HG03066 (cell line): Measurements from ENCODE around the gene SKI.
"Not testable (repeated sequence)": the region's sequence is repeated elsewhere in the genome, so short reads cannot be mapped to it uniquely, and the experiment has no call there.

Experiments used
- ATAC-seq: cut with Tn5 transposase; IDR thresholded peaks from one replicate; pipeline ENCODE4 v1.9.1; 2021; ENCODE audit warnings: low read depth; ENCODE audit not compliant: unreplicated experiment

Gene SKI

DNA sequence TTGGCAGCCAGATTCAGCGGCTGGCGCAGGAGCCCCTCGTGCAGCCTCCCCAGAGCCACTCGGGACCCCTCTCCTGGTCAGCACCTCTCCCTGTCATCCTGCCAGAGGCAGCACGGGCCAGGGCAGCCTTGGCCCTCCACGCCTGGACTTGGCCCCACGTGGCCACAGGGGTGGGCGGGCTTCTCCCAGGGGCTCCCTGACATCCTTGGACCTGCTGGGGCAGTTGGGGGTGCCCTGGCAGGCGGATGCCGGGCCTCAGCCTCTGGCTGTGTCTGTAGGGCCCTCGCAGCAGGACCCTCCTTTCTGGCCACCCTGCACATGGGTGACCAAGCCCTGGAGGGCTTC lies 103.1 kb downstream of the SKI start:
- no peak for ATAC-seq

DNA sequence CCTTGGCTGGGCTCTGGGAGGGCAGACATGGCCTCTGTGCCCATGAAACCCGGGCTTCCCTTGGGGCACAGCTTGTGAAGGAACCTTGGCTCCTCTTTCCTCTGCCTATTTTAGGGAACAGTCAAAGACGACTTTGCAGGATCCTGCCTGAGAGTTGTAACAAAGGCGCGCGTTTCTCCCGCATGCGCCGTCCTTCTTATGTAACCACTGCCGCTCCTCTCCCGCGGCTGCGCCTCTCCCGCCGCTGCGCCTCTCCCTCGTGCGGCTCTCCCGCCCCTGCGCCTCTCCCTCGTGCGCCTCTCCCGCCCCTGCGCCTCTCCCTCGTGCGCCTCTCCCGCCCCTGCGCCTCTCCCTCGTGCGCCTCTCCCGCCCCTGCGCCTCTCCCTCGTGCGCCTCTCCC lies 103.5 kb downstream of the SKI start:
- ATAC-seq = not testable (repeated sequence)

DNA sequence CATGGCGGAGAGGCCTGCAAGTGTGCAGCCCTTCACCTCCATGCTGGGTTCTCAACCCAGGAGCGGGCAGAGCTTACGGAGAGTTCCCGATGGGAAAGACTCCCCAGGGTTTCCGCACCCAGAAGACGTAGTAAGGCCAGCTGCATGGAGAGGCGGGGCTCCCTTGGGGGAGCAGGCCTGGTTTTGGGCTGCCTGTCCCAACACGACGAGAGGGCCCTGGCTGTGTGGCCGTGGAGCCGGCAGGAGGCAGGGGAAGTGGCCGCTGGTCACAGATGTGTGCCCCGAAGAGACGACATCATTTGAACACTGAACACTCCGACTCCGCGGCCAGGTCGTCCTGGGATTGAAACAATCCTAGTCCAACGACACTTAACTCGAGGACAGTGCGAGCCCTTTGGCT lies 106.2 kb downstream of the SKI start:
- ATAC-seq = no peak

DNA sequence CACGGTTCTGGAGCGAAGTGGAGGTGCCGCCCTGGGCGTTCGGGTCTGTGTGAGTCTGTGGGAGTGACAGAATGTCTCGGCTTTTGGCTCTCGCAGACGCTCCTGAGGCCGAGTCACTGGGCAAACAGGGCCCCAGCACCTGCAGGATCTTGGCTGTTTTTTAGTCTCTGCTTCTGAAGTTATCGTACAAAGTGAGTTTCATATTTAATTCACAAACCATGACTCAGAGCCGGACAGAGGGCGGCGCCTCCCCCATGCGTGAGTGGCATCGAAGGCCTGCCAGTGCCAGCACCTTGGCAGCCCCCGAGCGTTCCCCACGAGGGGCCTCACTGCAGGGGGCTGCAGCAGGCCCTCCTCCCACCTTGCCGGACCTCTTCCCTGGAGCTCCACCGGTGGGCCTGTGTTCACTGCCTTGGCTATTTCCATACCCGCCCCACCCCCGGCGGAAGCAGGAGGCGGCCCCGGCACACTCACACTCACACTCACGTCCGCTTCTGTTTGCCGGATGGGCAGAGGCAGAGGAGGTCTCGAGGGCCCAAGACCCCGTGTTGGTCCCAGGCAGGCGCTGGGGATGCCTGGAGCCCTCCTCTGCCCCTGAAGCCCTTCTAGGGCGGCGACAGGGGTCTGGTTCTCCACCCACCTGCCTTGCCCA lies 106.9 kb downstream of the SKI start:
- no peak for ATAC-seq

DNA sequence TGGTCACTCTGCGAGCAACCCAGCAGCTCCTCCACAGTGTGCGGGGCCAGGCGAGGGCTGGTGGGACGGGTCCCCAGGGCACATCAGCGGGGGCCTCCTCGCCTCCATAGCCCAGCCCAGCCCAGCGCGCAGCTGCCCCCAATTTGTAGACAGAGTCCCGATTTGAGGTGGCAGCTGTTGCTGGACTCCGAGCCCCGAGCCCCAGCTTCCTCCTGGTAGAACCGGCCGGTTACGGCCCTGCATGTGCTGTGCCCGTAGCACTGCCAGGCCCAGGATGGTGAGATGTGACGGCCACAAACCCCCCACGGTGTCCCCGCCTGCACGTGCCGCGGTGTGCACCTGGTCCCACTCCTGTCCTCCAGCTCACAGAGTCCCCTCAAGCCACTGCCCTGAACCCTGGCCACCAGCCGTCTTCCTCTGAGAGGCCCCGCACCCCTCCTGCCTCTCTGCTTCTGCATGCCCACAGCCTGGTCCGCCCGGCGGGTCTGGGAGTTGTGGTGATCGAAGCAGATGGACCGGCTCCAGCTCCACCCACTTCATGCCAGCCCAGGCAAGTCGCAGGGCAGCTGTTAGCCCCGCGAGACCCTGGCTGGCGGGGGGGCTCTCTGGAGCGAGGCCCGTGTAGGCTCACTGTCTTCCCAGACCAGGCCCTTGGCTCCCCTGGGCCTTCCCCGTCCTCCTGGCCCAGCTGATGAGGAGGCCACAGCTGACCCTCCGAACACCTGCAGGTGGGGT lies 107.8 kb downstream of the SKI start:
- no peak for ATAC-seq

DNA sequence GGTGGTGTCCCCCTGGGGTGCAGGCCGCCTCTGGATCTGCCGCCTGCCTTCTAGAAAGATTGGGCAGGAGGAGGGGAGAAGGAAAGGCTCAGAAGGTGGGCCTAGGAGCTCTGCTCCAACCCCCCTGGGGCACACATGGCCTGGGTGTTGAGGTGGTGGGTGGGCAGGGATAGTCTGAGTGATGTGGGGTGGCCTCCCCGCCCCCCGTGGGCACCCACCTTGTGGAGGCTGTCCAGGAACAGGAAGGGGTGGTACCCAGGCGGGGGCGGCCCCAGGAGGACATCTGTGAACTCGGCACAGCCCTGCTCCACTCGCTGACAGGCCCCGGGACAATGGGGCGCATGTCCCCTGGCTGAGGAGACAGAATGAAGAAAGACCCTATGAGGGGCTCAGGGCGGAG lies 108.4 kb downstream of the SKI start:
- ATAC-seq = no peak

DNA sequence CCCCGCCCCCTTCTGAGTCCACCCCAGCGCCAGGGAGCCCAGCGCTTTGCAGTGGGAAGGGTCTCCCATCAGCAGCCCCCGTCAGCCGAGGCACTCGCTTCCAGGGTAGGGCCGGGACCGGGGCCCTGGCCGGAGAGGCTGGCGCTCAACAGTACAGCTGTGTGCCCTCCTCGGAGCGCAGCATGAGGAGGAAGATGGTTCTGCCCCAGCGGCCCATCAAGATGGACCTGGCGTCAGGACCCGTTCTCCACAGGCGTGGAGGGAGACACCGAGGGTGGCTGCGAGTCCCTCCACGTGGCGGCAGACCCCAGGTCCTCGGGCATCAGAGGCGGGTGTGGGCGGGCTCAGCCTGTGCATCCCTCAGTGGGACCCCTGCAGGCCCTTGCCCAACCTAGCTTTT lies 109.0 kb downstream of the SKI start:
- no peak for ATAC-seq

DNA sequence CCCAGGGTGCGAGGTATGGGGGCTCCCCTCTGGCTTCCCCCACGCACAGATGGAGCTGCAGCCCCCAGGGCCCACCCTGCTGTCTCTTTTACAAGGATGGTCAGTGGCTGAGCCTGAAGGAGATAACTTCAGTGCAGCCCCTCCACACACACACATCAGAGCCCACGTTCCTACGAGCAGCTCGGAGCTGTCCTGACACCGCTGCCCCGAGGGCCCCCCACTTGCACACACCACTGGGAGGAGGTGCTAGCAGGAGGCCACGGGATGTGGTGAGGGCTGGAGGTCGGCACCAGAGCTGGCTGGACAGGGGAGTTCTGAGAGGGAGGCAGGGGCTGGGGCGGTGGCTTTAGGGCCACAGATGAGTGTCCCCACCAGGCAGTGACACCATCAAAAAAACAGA lies 109.4 kb downstream of the SKI start:
- ATAC-seq = no peak

DNA sequence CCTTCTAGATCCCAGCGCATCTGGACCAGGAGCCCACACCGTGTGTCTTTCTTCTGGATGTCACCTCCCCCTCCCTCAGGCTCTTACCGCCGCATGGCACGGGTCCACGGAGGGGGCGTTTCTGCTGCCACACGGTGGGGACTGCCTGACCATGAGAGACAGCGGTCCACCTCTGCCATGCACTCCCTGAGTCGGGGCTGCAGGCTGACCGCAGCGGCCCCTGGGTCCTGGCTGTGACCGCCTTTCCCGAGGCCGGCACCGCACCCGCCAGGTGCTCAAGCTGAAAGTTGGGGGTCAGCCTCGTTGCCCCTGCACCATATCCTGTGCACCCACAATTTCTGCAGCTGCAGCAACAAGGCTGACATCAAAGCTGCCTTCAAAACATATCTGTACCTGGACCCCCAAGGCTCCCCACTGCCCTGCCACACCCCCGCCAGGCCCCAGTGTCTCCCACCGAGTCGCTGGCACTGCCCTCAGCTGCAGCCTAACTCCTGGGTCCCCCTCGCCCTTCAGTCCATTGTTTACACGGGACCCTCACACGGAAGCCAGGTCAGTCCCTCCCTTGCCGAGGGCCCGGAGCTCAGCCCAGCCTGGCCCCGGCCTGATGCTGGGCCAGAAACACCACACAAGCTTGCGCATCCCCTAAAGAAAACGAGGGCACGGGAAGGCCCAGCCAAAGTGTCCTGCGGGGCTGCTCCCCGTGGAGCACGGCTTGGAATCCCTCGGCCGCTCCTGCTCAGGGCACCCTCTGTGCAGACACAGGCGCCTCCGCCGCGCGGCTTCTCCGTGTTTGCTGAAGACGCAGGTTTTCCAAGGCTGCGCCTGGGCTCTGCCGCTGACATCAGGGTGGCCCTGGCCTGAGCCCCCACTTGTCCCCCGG lies 111.3 kb downstream of the SKI start:
- no peak for ATAC-seq

DNA sequence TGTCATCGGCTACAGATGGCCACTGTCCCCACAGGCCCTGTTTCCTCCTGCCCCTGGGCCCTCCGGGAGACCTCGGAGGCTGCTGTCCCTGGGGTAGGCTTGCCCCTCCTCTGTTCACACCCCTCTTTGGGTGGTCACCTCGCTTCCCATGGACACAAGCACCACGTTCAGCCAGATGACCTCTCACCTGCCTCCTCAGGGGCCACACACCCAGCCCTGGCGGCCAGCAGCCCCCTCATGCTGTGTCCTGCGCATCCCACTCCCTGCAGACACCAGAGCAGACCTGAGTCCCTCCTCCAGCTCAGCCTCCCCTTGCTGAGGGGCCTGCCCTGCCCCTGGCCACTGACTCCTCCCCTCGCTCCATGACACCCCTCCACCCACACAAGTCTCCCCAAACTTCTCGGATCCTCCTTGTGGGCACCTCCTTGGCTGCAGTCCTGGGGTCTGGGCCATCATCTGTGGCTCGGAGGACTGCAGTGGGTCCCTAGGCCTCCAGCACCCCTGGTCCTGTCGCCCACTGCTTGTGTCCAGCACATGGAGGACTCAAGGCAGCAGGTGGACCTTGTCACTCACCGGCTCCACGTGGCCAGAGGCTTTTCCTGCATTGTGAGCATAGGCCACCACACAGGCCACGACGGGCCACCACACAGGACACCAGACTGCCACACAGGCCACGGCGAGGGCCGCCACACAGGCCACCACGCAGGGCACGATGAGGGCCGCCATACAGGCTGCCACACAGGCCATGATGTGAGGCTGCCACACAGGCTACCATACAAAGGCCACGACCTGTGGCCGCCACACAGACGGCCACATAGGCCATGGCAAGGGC lies 112.2 kb downstream of the SKI start:
- ATAC-seq = no peak

DNA sequence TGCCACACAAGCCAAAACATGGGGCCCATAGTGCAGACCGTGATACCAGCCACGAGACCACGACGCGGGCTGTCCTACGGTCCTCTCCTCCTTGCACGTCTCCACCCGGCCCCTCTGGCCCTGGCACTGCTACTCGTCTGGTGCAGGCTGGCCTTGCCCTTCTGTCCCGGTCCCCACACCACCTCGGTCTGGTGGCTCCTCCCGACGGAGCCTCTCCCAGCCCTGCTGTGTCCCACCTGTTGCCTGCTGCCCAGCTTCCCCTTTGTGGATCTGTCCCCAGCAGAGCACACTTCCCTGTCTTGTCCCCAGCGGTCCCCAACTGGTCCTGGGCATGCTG lies 112.8 kb downstream of the SKI start:
- ATAC-seq = no peak

DNA sequence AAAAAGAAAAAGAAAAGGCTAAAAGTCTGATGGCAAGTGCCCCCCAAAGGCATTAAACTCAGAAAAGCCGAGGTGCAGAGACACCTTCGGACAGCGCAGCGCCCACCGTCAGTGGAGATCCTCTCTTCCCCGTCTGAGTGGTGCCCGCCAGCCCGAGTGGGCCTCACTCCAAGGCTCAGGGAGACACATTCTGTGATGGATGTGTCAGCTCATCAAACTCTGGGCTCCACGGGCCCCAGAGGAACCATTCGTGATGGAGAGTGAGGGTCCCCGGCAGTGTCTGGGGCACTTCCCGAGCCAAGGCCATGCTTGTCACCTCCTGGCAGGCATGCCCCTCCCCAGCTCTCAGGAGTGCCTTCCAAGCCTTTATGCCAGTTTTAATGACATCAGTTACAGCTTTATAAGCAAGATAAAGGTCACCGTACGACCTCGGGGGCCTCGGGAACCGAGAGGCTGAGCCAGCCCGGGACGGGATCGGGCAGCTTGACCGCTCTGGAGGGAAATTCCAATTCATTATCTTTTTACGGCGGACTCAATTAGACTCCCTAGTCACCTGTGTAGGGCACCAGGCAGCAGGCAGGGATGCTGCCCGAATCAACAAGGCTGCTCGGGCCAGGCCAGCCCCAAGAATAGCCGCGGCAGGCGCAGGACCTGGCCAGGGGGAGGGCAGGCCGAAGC lies 113.7 kb downstream of the SKI start:
- ATAC-seq = no peak

DNA sequence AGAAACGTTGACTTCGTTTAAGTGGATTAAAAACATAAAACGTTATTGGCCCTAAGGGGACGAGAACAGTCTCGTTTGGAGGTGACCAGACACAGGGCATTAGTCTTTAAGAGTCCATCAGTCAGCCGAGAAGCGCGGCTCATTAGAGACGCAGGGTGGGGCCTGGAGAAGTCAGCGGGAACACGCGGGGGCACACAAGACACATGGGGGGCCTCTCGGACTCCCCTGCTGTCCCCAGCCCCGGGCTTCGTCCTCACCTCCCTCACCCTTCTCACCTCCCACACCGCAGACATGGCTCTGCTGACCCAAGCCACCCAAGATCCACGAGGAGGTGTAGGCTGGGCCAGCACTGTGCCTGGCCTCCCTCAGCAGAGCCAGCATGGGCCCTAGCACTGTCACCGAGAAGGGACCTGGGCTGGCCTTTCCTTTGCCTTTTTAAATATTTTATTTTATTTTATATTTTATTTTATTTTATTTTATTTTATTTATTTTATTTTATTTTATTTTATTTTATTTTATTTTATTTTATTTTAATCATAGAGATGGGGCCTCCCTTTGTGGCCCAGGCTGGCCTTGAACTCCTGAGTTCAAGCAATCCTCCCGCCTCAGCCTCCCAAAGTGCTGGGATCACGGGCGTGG lies 114.4 kb downstream of the SKI start:
- ATAC-seq = no peak

DNA sequence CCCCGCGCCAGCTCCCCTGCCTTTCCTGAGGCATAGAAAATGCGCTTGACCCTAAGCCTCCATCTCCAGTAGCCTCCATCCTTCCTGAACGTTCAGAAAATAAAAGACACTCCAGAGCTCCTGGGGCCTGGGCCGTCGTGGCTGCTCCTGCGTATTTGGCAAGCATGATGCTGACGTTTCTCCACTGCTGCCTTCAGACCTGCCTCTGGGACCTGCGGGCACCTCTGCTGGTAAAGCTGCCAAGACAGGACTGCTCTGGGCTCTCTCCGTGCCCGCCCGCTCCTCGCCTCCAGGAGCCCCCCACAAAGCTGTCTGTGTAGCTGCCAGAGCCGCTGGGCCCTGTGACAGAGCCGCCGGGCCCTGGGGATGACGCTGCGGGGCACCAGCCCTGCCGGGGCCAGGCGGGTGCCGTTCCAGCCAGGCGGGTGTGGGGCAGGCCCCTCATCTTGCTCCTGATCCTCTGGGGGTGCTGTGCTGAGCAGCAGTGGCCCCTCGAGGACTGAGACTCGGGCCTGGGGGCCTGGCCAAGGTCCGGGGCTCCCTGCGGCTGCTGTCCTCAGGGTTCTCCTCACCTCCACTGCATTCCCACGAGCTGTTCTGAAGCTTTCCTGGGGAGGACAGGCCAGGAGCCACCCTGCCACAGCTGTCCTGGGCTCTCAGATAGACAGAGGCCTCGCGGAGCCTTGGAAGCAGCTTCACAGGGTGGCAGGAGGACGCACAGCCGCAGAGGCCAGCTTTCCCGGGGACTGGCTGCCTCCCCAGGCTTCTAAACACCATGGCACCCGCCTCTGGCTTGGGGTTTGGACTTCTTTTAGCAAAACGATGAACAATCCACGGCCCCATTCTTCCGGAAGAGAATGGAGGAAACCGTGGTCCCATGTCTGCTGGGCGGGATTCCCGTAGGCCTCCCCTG lies 115.2 kb downstream of the SKI start:
- no peak for ATAC-seq

DNA sequence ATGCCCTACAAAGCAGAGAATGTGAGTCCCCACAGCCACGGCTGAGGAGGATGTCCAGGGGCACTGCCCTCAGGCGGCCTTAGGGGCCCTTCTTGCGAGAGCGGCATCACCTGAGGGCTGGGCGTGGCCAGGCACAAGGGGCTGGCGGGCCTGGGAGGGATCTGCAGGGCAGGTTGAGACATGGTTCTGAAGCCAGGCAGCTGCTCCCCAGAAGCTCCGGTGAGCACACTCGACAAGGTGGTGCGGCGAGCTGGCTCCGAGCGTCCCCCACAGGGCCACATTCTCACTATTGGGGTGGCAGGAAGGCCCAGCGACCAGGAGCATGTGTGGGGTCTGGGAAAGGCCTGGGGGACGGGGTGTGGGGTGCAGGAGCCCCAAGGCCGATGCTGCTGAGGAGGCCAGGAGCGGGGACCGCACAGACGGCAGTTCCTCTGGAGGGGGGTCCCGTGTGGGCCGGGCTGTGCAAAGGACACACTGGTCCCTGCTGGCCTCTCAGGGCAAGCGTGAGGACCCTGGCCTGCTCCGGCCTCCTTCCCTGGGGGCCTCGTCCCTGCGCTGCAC lies 116.1 kb downstream of the SKI start:
- ATAC-seq = no peak

DNA sequence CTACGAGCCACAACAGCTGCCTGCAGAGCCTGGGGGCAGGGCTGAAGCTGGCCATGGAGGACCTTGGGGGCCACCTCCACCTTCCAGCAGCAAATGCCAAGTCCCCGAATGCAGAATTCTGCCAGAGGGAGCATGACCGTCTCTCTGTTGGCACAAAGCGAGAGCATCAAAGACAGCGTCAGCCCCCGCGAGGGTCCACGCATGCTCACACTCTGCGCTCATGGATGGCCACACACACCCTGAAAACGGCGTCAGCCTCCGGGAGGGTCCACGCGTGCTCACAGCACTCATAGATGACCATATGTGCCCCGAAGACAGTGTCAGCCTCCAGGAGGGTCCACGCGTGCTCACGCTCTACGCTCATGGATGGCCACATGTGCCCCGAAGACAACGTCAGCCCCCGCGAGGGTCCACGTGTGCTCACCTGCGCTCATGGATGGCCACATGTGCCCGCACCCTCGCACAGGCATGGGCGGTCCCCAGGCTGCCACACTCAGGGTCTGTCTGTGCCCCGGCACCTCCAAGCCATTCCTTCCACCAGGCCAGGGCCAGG lies 116.7 kb downstream of the SKI start:
- no peak for ATAC-seq

DNA sequence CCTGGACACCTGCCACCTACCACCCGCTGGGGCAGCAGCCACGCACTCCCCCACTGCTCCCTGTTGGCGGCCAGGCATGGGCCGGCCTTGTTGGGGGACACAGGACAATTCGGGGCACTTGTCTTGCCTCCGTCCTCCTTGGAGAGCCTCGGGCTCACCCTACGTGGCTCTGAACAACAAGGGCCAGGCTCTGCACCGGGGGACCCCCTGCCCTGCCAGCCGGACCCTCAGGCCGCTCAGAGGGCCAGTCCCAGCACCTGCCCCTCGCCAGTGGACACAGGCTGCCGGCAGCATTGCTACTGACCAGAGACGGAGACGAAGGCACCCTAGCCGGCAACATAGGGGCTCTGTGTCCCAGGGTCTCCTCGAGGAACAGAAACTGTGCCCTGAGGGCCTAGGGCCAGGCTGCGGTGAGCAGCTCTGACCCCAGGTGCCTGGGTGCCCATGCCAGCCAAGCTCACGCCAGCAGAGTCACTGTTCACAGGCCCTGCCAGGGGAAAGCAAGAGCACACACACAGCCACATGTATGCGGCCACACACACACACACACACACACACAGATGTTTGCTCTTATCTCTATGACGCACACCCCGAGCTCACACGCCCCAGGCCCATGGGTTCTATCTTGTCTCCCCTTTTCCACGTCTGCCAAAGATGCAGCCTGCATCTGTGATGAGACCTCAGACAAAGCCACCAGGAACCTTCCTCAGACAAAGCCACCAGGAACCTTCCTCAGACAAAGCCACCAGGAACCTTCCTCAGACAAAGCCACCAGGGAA lies 117.4 kb downstream of the SKI start:
- ATAC-seq = no peak
